GM12878 (cell line): ENCODE measurements around the gene HMGN4. TPM values are rescaled to one million over a fixed set of nuclear protein-coding genes. Genes with fewer than 3 reads are reported as not detected.

Source experiments
- ATAC-seq: fragments of 200-7000 bp; cut with Tn5 transposase; 3 replicates; pipeline ENCODE4 v1.9.1; 2020; ENCODE audit warnings: mild to moderate bottlenecking, moderate library complexity
- BruUV-seq: library from RNA; stranded (reverse); fragments of 400-500 nt; replicated peaks from 2 replicates; lab custom pipeline; 2021; lab: Mats Ljungman, UMichigan
- CTCF ChIA-PET: fragments of 300-600 bp; sonication (Branson Sonifier 250); formaldehyde crosslinking; extraction: SDS; loops from one replicate; lab custom pipeline; 2021; ENCODE audit warnings: inconsistent platforms; lab: Yijun Ruan, JAX
- POLR2A ChIA-PET: fragments of 350-600 bp; formaldehyde crosslinking; extraction: SDS; loops from one replicate; lab custom pipeline; 2021; ENCODE audit warnings: inconsistent platforms; lab: Charles Lee
- RAD21 ChIA-PET: fragments of 300-600 bp; sonication (Branson Sonifier 250); formaldehyde crosslinking; loops from one replicate; lab custom pipeline; 2023; ENCODE audit warnings: antibody characterized with exemption; ENCODE audit not compliant: unreplicated experiment; lab: Charles Lee
- SMC1A ChIA-PET: fragments of 300-600 bp; sonication (Branson Sonifier 250); formaldehyde crosslinking; loops from one replicate; lab custom pipeline; 2023; ENCODE audit not compliant: unreplicated experiment, uncharacterized antibody; lab: Charles Lee
- DNase-seq: peaks from one replicate; pipeline ENCODE4 v3.0.0-alpha.2; 2011; ENCODE audit warnings: low read depth, low spot score
- FAIRE-seq: peaks from 3 replicates; lab custom pipeline; 2011; peaks lifted over from hg19 to GRCh38; lab: Jason Lieb, UNC
- H2AFZ ChIP-seq: 2 replicates; pipeline ENCODE4 v1.6.0; 2011; ENCODE audit warnings: low read depth, low read length, control low read depth; ENCODE audit not compliant: control insufficient read depth
- H3K27ac ChIP-seq: 2 replicates; pipeline ENCODE4 v1.5.1; 2011; ENCODE audit warnings: control low read depth; ENCODE audit not compliant: control insufficient read depth, insufficient read depth
- H3K27me3 ChIP-seq, 2 experiments: replicated peaks in 1 of 2; 2 replicates each; pipeline versions ENCODE4 v1.6.0 to v1.6.1; 2011; ENCODE audit warnings: low read length in 1 of 2; ENCODE audit not compliant: control insufficient read depth in 2 of 2, insufficient read depth in 2 of 2
- H3K36me3 ChIP-seq, 2 experiments: 2 replicates each; pipeline ENCODE4 v1.5.1; 2011; ENCODE audit warnings: low read length in 1 of 2; ENCODE audit not compliant: control insufficient read depth in 2 of 2, insufficient read depth in 2 of 2
- H3K4me1 ChIP-seq: 2 replicates; pipeline ENCODE4 v1.6.1; 2011; ENCODE audit warnings: mild to moderate bottlenecking, low read length, moderate library complexity, mixed read lengths; ENCODE audit not compliant: control insufficient read depth, insufficient read depth
- H3K4me2 ChIP-seq: 2 replicates; pipeline ENCODE4 v1.6.0; 2011; ENCODE audit warnings: control low read depth; ENCODE audit not compliant: control insufficient read depth, insufficient read depth
- H3K4me3 ChIP-seq: fragments of 200-600 bp; sonication (generic); 2 replicates; pipeline ENCODE4 v1.5.1; 2016
- H3K79me2 ChIP-seq: 2 replicates; pipeline ENCODE4 v1.6.0; 2011; ENCODE audit warnings: low read length; ENCODE audit not compliant: control insufficient read depth, insufficient read depth
- H3K9ac ChIP-seq: 2 replicates; pipeline ENCODE4 v1.8.0; 2011; ENCODE audit warnings: low read length, control low read depth, mixed read lengths; ENCODE audit not compliant: control insufficient read depth, insufficient read depth
- H3K9me3 ChIP-seq: replicated peaks from 3 replicates; pipeline ENCODE4 v1.5.1; 2011; ENCODE audit warnings: mild to moderate bottlenecking, low read length; ENCODE audit not compliant: control insufficient read depth, insufficient read depth
- H4K20me1 ChIP-seq: 2 replicates; pipeline ENCODE4 v1.6.0; 2011; ENCODE audit not compliant: control insufficient read depth, insufficient read depth
- BCL11A ChIP-seq: IDR thresholded peaks from 2 replicates; pipeline ENCODE4 v1.6.1; 2011; ENCODE audit warnings: low read depth, low read length
- CHD4 ChIP-seq: fragments of 200-600 bp; sonication (generic); IDR thresholded peaks from 2 replicates; pipeline ENCODE4 v1.6.1; 2016; ENCODE audit warnings: mild to moderate bottlenecking
- EP300 ChIP-seq, 2 experiments: fragments of 150-350 bp in 1 of 2; IDR thresholded peaks; 2 replicates each; pipeline ENCODE4 v1.6.1; 2011 to 2012; ENCODE audit warnings: low read depth in 2 of 2, low read length in 2 of 2, borderline replicate concordance in 1 of 2, improper control_type of control experiment in 1 of 2, inconsistent platforms in 1 of 2; ENCODE audit not compliant: control insufficient read depth in 1 of 2
- HCFC1 ChIP-seq: fragments of 150-350 bp; IDR thresholded peaks from 2 replicates; pipeline ENCODE4 v1.6.1; 2014; ENCODE audit warnings: low read length
- KAT2A ChIP-seq: conservative IDR thresholded peaks from 2 replicates; pipeline ENCODE4 v1.6.1; 2011; ENCODE audit warnings: low read depth, low read length; ENCODE audit not compliant: control insufficient read depth
- MYC ChIP-seq: IDR thresholded peaks from 2 replicates; pipeline ENCODE4 v1.6.1; 2011; ENCODE audit warnings: mild to moderate bottlenecking, low read length, moderate library complexity, inconsistent platforms; ENCODE audit not compliant: insufficient read depth, insufficient replicate concordance, insufficient read length, severe bottlenecking
- NBN ChIP-seq: fragments of 450-650 bp; IDR thresholded peaks from 2 replicates; pipeline ENCODE4 v1.6.1; 2016
- NFIC ChIP-seq: IDR thresholded peaks from 2 replicates; pipeline ENCODE4 v1.6.1; 2012; ENCODE audit warnings: low read depth, mild to moderate bottlenecking, inconsistent platforms, low read length, moderate library complexity
- NRF1 ChIP-seq: conservative IDR thresholded peaks from 2 replicates; pipeline ENCODE4 v1.6.1; 2011; ENCODE audit warnings: mild to moderate bottlenecking, low read depth, low read length, improper control_type of control experiment
- PML ChIP-seq: IDR thresholded peaks from 2 replicates; pipeline ENCODE4 v1.6.1; 2012; ENCODE audit warnings: low read length, inconsistent platforms
- POLR2AphosphoS2 ChIP-seq: IDR thresholded peaks from 2 replicates; pipeline ENCODE4 v1.6.1; 2011; ENCODE audit warnings: low read depth, mild to moderate bottlenecking, low read length, improper control_type of control experiment, moderate library complexity
- SMAD5 ChIP-seq: IDR thresholded peaks from 2 replicates; pipeline ENCODE4 v1.6.1; 2016; ENCODE audit warnings: antibody characterized with exemption, low read depth
- STAT3 ChIP-seq: IDR thresholded peaks from 2 replicates; pipeline ENCODE4 v1.6.1; 2011; ENCODE audit warnings: low read depth, low read length, improper control_type of control experiment
- SUZ12 ChIP-seq: fragments of 200-600 bp; sonication (generic); IDR thresholded peaks from one replicate; pipeline ENCODE4 v1.6.1; 2018; ENCODE audit warnings: antibody characterized with exemption, mild to moderate bottlenecking; ENCODE audit not compliant: unreplicated experiment
- TARDBP ChIP-seq: IDR thresholded peaks from 2 replicates; pipeline ENCODE4 v1.6.1; 2016; ENCODE audit warnings: borderline replicate concordance
- ZBTB11 ChIP-seq: fragments of 450-650 bp; formaldehyde crosslinking; IDR thresholded peaks from 2 replicates; pipeline ENCODE4 v1.5.0; 2022; ENCODE audit warnings: mild to moderate bottlenecking, missing genetic modification characterization
- ZNF217 ChIP-seq: fragments of 450-650 bp; IDR thresholded peaks from 2 replicates; pipeline ENCODE4 v1.6.1; 2017; ENCODE audit warnings: antibody characterized with exemption, mild to moderate bottlenecking
- WGBS: methylation state at CpG from one replicate; pipeline ENCODE4 v1.1.6; 2016; ENCODE audit warnings: low lambda C conversion rate; ENCODE audit not compliant: insufficient replicate concordance, insufficient coverage; ENCODE audit errors: missing lambda C conversion rate; 5-methylcytosine and 5-hydroxymethylcytosine counted together
- in situ Hi-C: fragments of 300-500 bp; cut with MboI; formaldehyde crosslinking; loops from 9 replicates; pipeline ENCODE4 v1.14.3; 2018; ENCODE audit warnings: mixed read lengths
- intact Hi-C: fragments of 100-400 bp; cut with micrococcal nuclease; formaldehyde crosslinking; loops from one replicate; pipeline ENCODE4 v1.14.2; 2022; ENCODE audit not compliant: unreplicated experiment
- polyA plus RNA-seq, 11 experiments: library from polyadenylated mRNA; depleted of rRNA in 4 of 11; unstranded in 6 of 11; stranded (reverse) in 5 of 11; fragments of >200 nt; fragmentation: Nextera tagmentation in 4 of 11; fragmentation: Illumina TruSeq in 1 of 11; extraction: Ambion mirVana in 4 of 11; extraction: Trizol in 1 of 11; gene quantifications; 1 replicate in 1 of 11; 2 replicates in 10 of 11; pipeline versions ENCODE4 v1.2.1 to v1.2.3, GENCODE V29; 2011 to 2016; ENCODE audit warnings: inconsistent platforms in 2 of 11, missing spikeins in 2 of 11, low read depth in 1 of 11
- total RNA-seq, 4 experiments: library from RNA; depleted of rRNA in 3 of 4; stranded (reverse); fragments of >200 nt in 3 of 4; fragmentation: Illumina TruSeq in 1 of 4; extraction: Trizol in 1 of 4; gene quantifications; 2 replicates each; pipeline versions ENCODE4 v1.2.1 to v1.2.3, GENCODE V29; 2013 to 2021

Gene HMGN4
- total and polyA plus RNA-seq, 10 of the 15 experiments (the other 5 are each of a cell fraction or from before 2014, with no cell fraction given): 26.7 to 99.1 (median 76.7) TPM

GRCh38 chr6:26497610-26498009 is 40.6 kb upstream of the HMGN4 start:
- ChIA-PET CTCF (no interaction called here), SMC1A (interaction anchor here (1.0 to 1.6 kb wide), 4 partner anchors 9 to 98 kb away, joined by 3 to 4 read pairs (median 3); no protein-coding TSS in a partner anchor), RAD21 (no interaction called here), POLR2A (interaction anchor here (1.0 to 1.1 kb wide), 2 partner anchors 15 to 25 kb away, joined by 3 read pairs; no protein-coding TSS in a partner anchor)
- Histone ChIP-seq H3K27ac (no peak overlapping the region), H3K9me3 (no peaks in the 10 kb centered on the region), H3K9ac (no peak overlapping the region), H3K4me3 (no peak overlapping the region), H3K36me3 (no peaks in the 10 kb centered on the region), H4K20me1 (no peaks in the 10 kb centered on the region), H3K4me2 (no peak overlapping the region), H3K27me3 (no peaks in the 10 kb centered on the region; a peak in 1 of 4 replicates), H3K79me2 (no peaks in the 10 kb centered on the region), H2AFZ (no peak overlapping the region), H3K4me1 (peaks cover 11% of the 10 kb centered on the region; the same call in 1 of the 2 replicates)
- in situ Hi-C loops: no loop called here
- DNase-seq (no peak), ATAC-seq (no peak), FAIRE-seq (no peak)
- 100% methylated on average over 4 of the region's 4 CpGs for WGBS
- intact Hi-C loops: no loop called here
- no TSS peak for BruUV-seq
- TF ChIP-seq NBN (no peak), STAT3 (no peak), SMAD5 (no peak), TARDBP (no peak), SUZ12 (no peak), HCFC1 (no peak), PML (no peak), MYC (no peak), BCL11A (no peak), KAT2A (no peak), EP300 (IDR thresholded peaks at IDR 0.05; ENCODE audit: borderline replicate concordance in 1 of 2, control insufficient read depth in 1 of 2, low read depth in 2 of 2, low read length in 2 of 2) (no peak), ZBTB11 (CRISPR knock-in tag) (no peak), NRF1 (no peak), NFIC (no peak), ZNF217 (no peak), CHD4 (no peak), POLR2AphosphoS2 (no peak)
- TF ChIP-seq, all 136 proteins: peak for 0
